GM18909 (cell line): ENCODE measurements around the gene TSC22D4.
"Not testable (repeated sequence)": the region's sequence is repeated elsewhere in the genome, so short reads cannot be mapped to it uniquely, and the experiment has no call there.

Experiments used
- ATAC-seq: cut with Tn5 transposase; IDR thresholded peaks from one replicate; pipeline ENCODE4 v1.9.1; 2021; ENCODE audit warnings: mild to moderate bottlenecking; ENCODE audit not compliant: unreplicated experiment, poor library complexity

TSC22D4 gene

GRCh38 chr7:100447363-100447762 is 31.7 kb downstream of the TSC22D4 start:
- ATAC-seq = not testable (repeated sequence)

GRCh38 chr7:100446040-100446439 is 33.0 kb downstream of the TSC22D4 start:
- no peak for ATAC-seq

GRCh38 chr7:100444311-100445278 is 34.4 kb downstream of the TSC22D4 start:
- ATAC-seq = no peak

- no peak for ATAC-seq
These were observed 35.7 kb downstream of the TSC22D4 start for GRCh38 chr7:100443096-100443840.

GRCh38 chr7:100441641-100442535 is 37.1 kb downstream of the TSC22D4 start:
- ATAC-seq = no peak

- ATAC-seq = not testable (repeated sequence)
These were observed 39.8 kb downstream of the TSC22D4 start for GRCh38 chr7:100439244-100439643.

- not testable (repeated sequence) for ATAC-seq
These were observed 40.3 kb downstream of the TSC22D4 start for GRCh38 chr7:100438731-100439130.

GRCh38 chr7:100438172-100438571 is 40.8 kb downstream of the TSC22D4 start:
- no peak for ATAC-seq

GRCh38 chr7:100437150-100438100 is 41.6 kb downstream of the TSC22D4 start:
- no peak for ATAC-seq

GRCh38 chr7:100435401-100436304 is 43.4 kb downstream of the TSC22D4 start:
- peak; percentile 26 for ATAC-seq

- no peak for ATAC-seq
These were observed 44.5 kb downstream of the TSC22D4 start for GRCh38 chr7:100434297-100435144.

- ATAC-seq = no peak
These were observed 45.3 kb downstream of the TSC22D4 start for GRCh38 chr7:100433592-100434296.

GRCh38 chr7:100433276-100433591 is 45.8 kb downstream of the TSC22D4 start:
- no peak for ATAC-seq

- ATAC-seq = no peak
These were observed 46.3 kb downstream of the TSC22D4 start for GRCh38 chr7:100432621-100433275.

GRCh38 chr7:100432053-100432452 is 47.0 kb downstream of the TSC22D4 start:
- no peak for ATAC-seq

- ATAC-seq = no peak
These were observed 47.7 kb downstream of the TSC22D4 start for GRCh38 chr7:100431286-100431735.
